Measurements from ENCODE around the gene E2F1.

The E2F1 gene

GRCh38 chr20:33696448-33696847, 10.3 kb upstream of the E2F1 start:
- no peaks in the 10 kb centered on the region for H3K36me3 ChIP-seq (ENCODE audit: control insufficient read depth, insufficient read depth, low read length)
- peaks cover 3% of the 10 kb centered on the region for H3K9me3 ChIP-seq (ENCODE audit: control insufficient read depth, low read length)
- no peak overlapping the region for H3K4me3 ChIP-seq (ENCODE audit: extremely low read depth, insufficient read depth, low read length, poor library complexity, severe bottlenecking)
- WGBS, 2 experiments (ENCODE audit: insufficient coverage in 2 of 2) = 95 to 100% methylated on average over 2 to 3 of the region's 4 CpGs
- peaks cover 16% of the 10 kb centered on the region for H3K4me1 ChIP-seq (ENCODE audit: control insufficient read depth, insufficient read depth, low read length, poor library complexity, severe bottlenecking)
- H3K27ac ChIP-seq (ENCODE audit: low read depth, low read length, severe bottlenecking) = no peak overlapping the region

DNA sequence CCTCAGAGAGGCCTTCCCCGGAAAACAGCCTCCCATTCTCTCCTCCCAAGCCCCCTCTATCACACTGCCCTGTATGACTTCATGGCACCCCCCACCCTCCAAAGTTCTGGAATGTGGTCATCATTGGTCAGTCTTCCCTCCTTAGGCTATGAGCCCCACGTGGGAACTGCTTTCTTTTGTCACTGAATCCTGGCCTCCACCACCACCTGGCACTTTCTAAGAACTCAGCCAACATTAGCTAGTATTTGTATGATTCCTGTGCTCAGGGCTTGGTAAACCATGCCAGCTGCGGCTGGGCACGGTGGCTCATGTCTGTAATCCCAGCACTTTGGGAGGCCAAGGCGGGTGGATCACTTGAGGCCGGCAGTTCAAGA, 8.4 kb upstream of the E2F1 start:
- Histone ChIP-seq H3K27ac (ENCODE audit: low read depth, low read length, severe bottlenecking) (no peak overlapping the region), H3K4me3 (ENCODE audit: extremely low read depth, insufficient read depth, low read length, poor library complexity, severe bottlenecking) (no peak overlapping the region), H3K36me3 (ENCODE audit: control insufficient read depth, insufficient read depth, low read length) (no peaks in the 10 kb centered on the region), H3K9me3 (ENCODE audit: control insufficient read depth, low read length) (peaks cover 3% of the 10 kb centered on the region), H3K4me1 (ENCODE audit: control insufficient read depth, insufficient read depth, low read length, poor library complexity, severe bottlenecking) (peaks cover 20% of the 10 kb centered on the region)
- WGBS, 2 experiments (ENCODE audit: insufficient coverage in 2 of 2) = 80 to 82% methylated on average over 6 of the region's 6 CpGs

DNA sequence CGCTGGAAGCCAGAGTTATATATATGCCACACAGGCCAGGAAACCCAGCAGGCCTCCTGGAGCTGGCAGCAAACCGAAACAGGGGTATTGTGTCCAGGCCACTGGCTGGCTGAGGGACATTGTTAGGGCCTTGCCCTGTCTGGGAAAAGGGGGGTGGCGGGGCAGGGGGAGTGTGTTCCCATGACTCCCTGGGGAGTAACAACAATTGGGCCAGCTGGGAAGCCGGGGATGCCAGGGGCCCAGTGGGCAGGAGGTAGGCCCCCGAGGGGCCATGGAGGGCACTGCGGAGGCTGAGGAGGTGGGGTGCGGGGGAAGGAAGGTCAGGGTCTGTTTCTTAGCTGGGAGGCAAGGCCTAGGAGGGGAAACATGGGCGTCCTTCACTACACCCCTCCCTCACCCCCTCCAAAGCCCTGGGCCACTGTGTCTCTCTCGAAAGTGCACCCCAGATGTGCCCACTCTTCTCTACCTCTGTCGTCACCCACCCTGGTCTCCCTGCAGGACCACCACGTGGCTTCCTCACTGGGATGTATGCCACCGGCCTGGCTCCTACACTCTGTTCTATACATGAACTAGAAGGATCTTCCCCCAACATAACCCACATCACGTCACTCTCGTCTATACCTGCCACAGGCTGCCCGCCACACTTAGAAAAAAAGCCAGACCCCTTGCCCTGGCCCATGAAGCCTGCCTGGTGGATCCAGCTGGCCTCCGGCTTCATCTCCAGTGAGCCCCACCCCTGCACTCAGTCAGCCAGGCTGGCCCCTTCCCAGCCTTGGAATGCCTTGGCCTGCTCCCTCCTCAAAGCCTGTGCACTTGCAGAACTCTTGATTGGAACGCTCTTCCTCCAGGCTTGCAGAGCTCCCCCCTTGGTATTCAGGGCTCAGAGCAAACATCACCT, 7.8 kb upstream of the E2F1 start:
- Histone ChIP-seq H3K36me3 (ENCODE audit: control insufficient read depth, insufficient read depth, low read length) (no peaks in the 10 kb centered on the region), H3K4me3 (ENCODE audit: extremely low read depth, insufficient read depth, low read length, poor library complexity, severe bottlenecking) (no peak overlapping the region), H3K27ac (ENCODE audit: low read depth, low read length, severe bottlenecking) (peak overlapping the region; percentile 5), H3K9me3 (ENCODE audit: control insufficient read depth, low read length) (peaks cover 3% of the 10 kb centered on the region), H3K4me1 (ENCODE audit: control insufficient read depth, insufficient read depth, low read length, poor library complexity, severe bottlenecking) (peaks cover 24% of the 10 kb centered on the region)
- 80 to 82% methylated on average over 8 to 14 of the region's 17 CpGs for WGBS, 2 experiments (ENCODE audit: insufficient coverage in 2 of 2)

GRCh38 chr20:33693289-33693688, 7.1 kb upstream of the E2F1 start:
- no peak overlapping the region for H3K4me3 ChIP-seq (ENCODE audit: extremely low read depth, insufficient read depth, low read length, poor library complexity, severe bottlenecking)
- H3K9me3 ChIP-seq (ENCODE audit: control insufficient read depth, low read length) = peaks cover 1% of the 10 kb centered on the region
- H3K36me3 ChIP-seq (ENCODE audit: control insufficient read depth, insufficient read depth, low read length) = no peaks in the 10 kb centered on the region
- peaks cover 31% of the 10 kb centered on the region for H3K4me1 ChIP-seq (ENCODE audit: control insufficient read depth, insufficient read depth, low read length, poor library complexity, severe bottlenecking)
- H3K27ac ChIP-seq (ENCODE audit: low read depth, low read length, severe bottlenecking) = no peak overlapping the region
- 90 to 95% methylated on average over 4 of the region's 5 CpGs for WGBS, 2 experiments (ENCODE audit: insufficient coverage in 2 of 2)

- H3K4me3 ChIP-seq (ENCODE audit: extremely low read depth, insufficient read depth, low read length, poor library complexity, severe bottlenecking) = no peak overlapping the region
- H3K4me1 ChIP-seq (ENCODE audit: control insufficient read depth, insufficient read depth, low read length, poor library complexity, severe bottlenecking) = peaks cover 38% of the 10 kb centered on the region
- 5 to 27% methylated on average over 2 of the region's 4 CpGs for WGBS, 2 experiments (ENCODE audit: insufficient coverage in 2 of 2)
Measured at GRCh38 chr20:33689973-33690372, 3.8 kb upstream of the E2F1 start.

GRCh38 chr20:33689493-33689892, 3.3 kb upstream of the E2F1 start:
- no CpG with 5 or more reads among the region's 1 CpG for WGBS, 2 experiments (ENCODE audit: insufficient coverage in 2 of 2)
- H3K4me1 ChIP-seq (ENCODE audit: control insufficient read depth, insufficient read depth, low read length, poor library complexity, severe bottlenecking) = peaks cover 41% of the 10 kb centered on the region
- no peak overlapping the region for H3K4me3 ChIP-seq (ENCODE audit: extremely low read depth, insufficient read depth, low read length, poor library complexity, severe bottlenecking)
- H3K36me3 ChIP-seq (ENCODE audit: control insufficient read depth, insufficient read depth, low read length) = no peaks in the 10 kb centered on the region
- H3K9me3 ChIP-seq (ENCODE audit: control insufficient read depth, low read length) = no peaks in the 10 kb centered on the region
- peak overlapping the region; percentile 68 for H3K27ac ChIP-seq (ENCODE audit: low read depth, low read length, severe bottlenecking)

More at GRCh38 chr20:33689973-33690372, 3.8 kb upstream of the E2F1 start:
- Histone ChIP-seq H3K27ac (ENCODE audit: low read depth, low read length, severe bottlenecking) (peak overlapping the region; percentile 68), H3K9me3 (ENCODE audit: control insufficient read depth, low read length) (no peaks in the 10 kb centered on the region), H3K36me3 (ENCODE audit: control insufficient read depth, insufficient read depth, low read length) (no peaks in the 10 kb centered on the region)

DNA sequence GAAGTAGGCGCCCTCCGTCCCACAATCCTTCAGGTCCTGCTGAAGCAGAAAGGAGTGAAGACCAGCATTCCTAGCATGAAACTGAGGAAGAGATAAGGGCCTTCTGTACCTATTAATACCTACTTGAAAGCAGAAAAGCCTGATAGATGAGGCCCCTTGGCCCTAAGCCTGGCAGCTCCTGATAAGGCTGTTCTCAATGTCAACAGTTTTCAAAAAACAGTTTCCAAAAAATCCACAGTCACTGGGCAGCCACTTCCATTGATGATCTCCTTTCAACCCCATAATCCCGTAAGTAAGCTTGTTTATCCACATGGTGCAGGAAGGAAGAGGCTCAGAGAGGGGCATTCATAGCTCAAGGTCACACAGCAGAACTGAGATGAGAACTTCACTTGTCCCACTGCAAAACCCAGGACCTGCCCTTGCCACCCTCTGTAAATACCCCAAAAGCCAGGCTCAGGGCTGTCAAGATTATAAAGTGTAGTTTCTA, 2.8 kb upstream of the E2F1 start:
- Histone ChIP-seq H3K9me3 (ENCODE audit: control insufficient read depth, low read length) (no peaks in the 10 kb centered on the region), H3K4me3 (ENCODE audit: extremely low read depth, insufficient read depth, low read length, poor library complexity, severe bottlenecking) (no peak overlapping the region), H3K36me3 (ENCODE audit: control insufficient read depth, insufficient read depth, low read length) (no peaks in the 10 kb centered on the region), H3K4me1 (ENCODE audit: control insufficient read depth, insufficient read depth, low read length, poor library complexity, severe bottlenecking) (peaks cover 40% of the 10 kb centered on the region), H3K27ac (ENCODE audit: low read depth, low read length, severe bottlenecking) (no peak overlapping the region)
- WGBS, 2 experiments (ENCODE audit: insufficient coverage in 2 of 2) = 100% methylated on average over 1 to 3 of the region's 3 CpGs

GRCh38 chr20:33687993-33688937, 2.1 kb upstream of the E2F1 start:
- Histone ChIP-seq H3K4me3 (ENCODE audit: extremely low read depth, insufficient read depth, low read length, poor library complexity, severe bottlenecking) (no peak overlapping the region), H3K27ac (ENCODE audit: low read depth, low read length, severe bottlenecking) (no peak overlapping the region), H3K4me1 (ENCODE audit: control insufficient read depth, insufficient read depth, low read length, poor library complexity, severe bottlenecking) (peaks cover 35% of the 10 kb centered on the region), H3K36me3 (ENCODE audit: control insufficient read depth, insufficient read depth, low read length) (no peaks in the 10 kb centered on the region), H3K9me3 (ENCODE audit: control insufficient read depth, low read length) (no peaks in the 10 kb centered on the region)
- WGBS, 2 experiments (ENCODE audit: insufficient coverage in 2 of 2) = 97 to 100% methylated on average over 3 of the region's 3 CpGs

DNA sequence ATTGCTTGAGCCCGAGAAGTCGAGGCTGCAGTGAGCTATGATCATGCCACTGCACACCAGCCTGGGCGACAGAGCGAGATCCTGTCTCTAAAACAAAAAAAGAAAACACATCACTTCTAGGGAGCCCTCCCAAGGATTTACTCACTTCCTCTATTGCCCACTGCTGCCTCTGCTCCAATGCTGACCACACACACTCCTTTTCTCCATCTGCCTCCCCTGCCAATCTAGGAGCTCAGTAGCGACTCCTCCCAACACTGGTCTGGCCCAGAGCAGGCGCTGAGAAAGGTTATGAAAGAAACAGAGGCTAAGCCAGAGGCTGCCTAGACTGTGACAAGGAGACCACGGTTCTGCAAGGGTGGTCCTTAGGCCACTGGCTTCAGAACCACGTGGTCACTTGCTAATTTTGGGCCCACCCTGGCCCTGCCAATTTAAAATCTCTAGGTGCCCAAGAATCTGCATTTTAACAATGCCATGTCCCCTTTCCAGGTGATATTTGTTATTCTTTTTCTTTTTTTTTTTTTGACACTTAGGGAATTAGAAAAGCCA, 1.3 kb upstream of the E2F1 start:
- peaks cover 35% of the 10 kb centered on the region for H3K4me1 ChIP-seq (ENCODE audit: control insufficient read depth, insufficient read depth, low read length, poor library complexity, severe bottlenecking)
- WGBS, 2 experiments (ENCODE audit: insufficient coverage in 2 of 2) = 87 to 92% methylated on average over 8 of the region's 8 CpGs
- no peaks in the 10 kb centered on the region for H3K9me3 ChIP-seq (ENCODE audit: control insufficient read depth, low read length)
- H3K4me3 ChIP-seq (ENCODE audit: extremely low read depth, insufficient read depth, low read length, poor library complexity, severe bottlenecking) = no peak overlapping the region
- peak overlapping the region; percentile 41 for H3K27ac ChIP-seq (ENCODE audit: low read depth, low read length, severe bottlenecking)
- H3K36me3 ChIP-seq (ENCODE audit: control insufficient read depth, insufficient read depth, low read length) = no peaks in the 10 kb centered on the region

DNA sequence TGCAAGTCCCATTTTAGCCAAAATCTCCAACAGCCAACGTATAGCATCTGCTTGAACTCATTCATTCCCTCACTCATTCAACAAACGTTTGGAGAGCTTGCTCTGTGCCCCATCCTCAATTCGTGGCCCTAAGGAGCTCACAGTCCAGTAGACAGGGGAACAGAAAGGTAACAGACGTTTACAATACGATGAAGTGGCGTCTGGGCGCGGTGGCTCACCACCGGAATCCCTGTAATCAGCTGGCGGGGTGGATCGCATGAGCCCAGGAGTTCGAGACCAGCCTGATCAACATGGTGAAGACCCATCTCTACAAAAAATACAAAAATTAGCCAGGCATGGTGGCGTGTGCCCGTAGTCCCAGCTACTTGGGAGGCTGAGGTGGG, 790 bp upstream of the E2F1 start:
- Histone ChIP-seq H3K4me3 (ENCODE audit: extremely low read depth, insufficient read depth, low read length, poor library complexity, severe bottlenecking) (no peak overlapping the region), H3K36me3 (ENCODE audit: control insufficient read depth, insufficient read depth, low read length) (no peaks in the 10 kb centered on the region), H3K4me1 (ENCODE audit: control insufficient read depth, insufficient read depth, low read length, poor library complexity, severe bottlenecking) (peaks cover 35% of the 10 kb centered on the region), H3K27ac (ENCODE audit: low read depth, low read length, severe bottlenecking) (peak overlapping the region; percentile 41), H3K9me3 (ENCODE audit: control insufficient read depth, low read length) (no peaks in the 10 kb centered on the region)
- 88 to 95% methylated on average over 7 to 14 of the region's 14 CpGs for WGBS, 2 experiments (ENCODE audit: insufficient coverage in 2 of 2)
